Measurements from ENCODE around the gene PPARG. TPM values are rescaled to one million over a fixed set of nuclear protein-coding genes. Genes with fewer than 3 reads are reported as not detected.

PPARG gene
- total and polyA plus RNA-seq, 4 donors = 5.2 to 15.7 (median 7.0) TPM

- Histone ChIP-seq H3K4me3 (ENCODE audit: low read depth in 1 of 3, low read length in 3 of 3) (no peak overlapping the region), H3K36me3 (ENCODE audit: control insufficient read depth in 4 of 4, insufficient read depth in 3 of 4, low read depth in 1 of 4, low read length in 3 of 4) (no peaks in the 10 kb centered on the region), H3K4me1 (ENCODE audit: control insufficient read depth in 4 of 4, insufficient read depth in 4 of 4, low read length in 3 of 4) (peaks cover 0 to 4% (median 1%) of the 10 kb centered on the region in 4 donors), H3K9me3 (ENCODE audit: control insufficient read depth in 4 of 4, low read length in 3 of 4) (peaks cover 0 to 3% (median 1%) of the 10 kb centered on the region in 4 donors), H3K9ac (ENCODE audit: low read depth in 1 of 2, low read length in 2 of 2) (no peak overlapping the region), H3K27me3 (ENCODE audit: control insufficient read depth in 4 of 4, insufficient read depth in 4 of 4, low read length in 3 of 4) (no peaks in the 10 kb centered on the region), H3K27ac (ENCODE audit: low read depth in 1 of 2, low read length in 2 of 2) (no peak overlapping the region)
- 95% methylated on average over 5 of the region's 5 CpGs for WGBS
- DNase-seq (ENCODE audit: low spot score) = no peak
- TF ChIP-seq RAD21 (IDR thresholded peaks at IDR 0.05) (no peak), EGR1 (IDR thresholded peaks at IDR 0.05; ENCODE audit: low read depth in 2 of 2) (no peak), TAF1 (conservative IDR thresholded peaks at IDR 0.05) (no peak), RXRA (IDR thresholded peaks at IDR 0.05) (no peak)
- TF ChIP-seq, protein P1, sequence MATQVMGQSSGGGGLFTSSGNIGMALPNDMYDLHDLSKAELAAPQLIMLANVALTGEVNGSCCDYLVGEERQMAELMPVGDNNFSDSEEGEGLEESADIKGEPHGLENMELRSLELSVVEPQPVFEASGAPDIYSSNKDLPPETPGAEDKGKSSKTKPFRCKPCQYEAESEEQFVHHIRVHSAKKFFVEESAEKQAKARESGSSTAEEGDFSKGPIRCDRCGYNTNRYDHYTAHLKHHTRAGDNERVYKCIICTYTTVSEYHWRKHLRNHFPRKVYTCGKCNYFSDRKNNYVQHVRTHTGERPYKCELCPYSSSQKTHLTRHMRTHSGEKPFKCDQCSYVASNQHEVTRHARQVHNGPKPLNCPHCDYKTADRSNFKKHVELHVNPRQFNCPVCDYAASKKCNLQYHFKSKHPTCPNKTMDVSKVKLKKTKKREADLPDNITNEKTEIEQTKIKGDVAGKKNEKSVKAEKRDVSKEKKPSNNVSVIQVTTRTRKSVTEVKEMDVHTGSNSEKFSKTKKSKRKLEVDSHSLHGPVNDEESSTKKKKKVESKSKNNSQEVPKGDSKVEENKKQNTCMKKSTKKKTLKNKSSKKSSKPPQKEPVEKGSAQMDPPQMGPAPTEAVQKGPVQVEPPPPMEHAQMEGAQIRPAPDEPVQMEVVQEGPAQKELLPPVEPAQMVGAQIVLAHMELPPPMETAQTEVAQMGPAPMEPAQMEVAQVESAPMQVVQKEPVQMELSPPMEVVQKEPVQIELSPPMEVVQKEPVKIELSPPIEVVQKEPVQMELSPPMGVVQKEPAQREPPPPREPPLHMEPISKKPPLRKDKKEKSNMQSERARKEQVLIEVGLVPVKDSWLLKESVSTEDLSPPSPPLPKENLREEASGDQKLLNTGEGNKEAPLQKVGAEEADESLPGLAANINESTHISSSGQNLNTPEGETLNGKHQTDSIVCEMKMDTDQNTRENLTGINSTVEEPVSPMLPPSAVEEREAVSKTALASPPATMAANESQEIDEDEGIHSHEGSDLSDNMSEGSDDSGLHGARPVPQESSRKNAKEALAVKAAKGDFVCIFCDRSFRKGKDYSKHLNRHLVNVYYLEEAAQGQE (IDR thresholded peaks at IDR 0.05) = no peak
Observed at GRCh38 chr3:12252889-12253288, 36.0 kb upstream of the PPARG start.

DNA sequence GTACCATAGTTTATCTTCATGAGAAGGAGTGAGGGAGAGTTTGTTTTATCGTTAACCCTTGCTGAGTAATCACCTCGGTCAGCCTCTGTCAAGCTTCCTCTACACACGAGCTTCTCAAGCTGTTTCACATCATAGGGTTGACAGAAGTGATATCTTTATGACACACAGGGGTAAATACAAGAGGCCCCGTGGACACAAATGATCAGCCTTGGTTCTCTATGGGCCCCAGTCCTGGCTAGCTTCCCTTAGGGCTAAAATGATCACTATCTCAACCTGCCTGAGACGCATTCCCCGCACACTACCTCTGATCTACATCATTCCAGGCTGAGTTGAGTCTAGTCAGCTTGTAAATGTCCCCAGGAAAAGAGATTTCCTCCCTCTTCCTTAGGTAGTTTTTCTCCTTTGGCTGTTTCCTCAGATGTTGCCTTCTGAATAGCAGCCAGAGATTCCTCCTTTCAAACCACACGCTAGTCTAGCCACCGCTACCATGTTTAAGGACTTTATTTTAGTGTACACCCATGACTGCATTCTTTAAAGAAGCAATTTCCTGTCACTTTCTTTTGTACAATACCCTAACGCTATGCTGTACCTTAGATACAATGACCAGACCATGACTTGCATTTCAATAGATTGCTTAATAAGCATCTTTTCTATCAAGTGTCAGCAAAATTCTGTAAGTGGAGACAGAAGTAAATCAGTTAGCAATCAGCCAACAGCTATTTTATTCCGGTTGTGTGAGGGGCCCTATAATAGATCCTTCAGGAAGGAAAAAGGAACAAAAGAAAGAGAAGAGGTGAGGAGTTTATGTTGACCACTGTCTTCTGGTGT lies 35.1 kb upstream of the PPARG start:
- Histone ChIP-seq H3K4me3 (ENCODE audit: low read depth in 1 of 3, low read length in 3 of 3) (no peak overlapping the region), H3K9ac (ENCODE audit: low read depth in 1 of 2, low read length in 2 of 2) (no peak overlapping the region), H3K27me3 (ENCODE audit: control insufficient read depth in 4 of 4, insufficient read depth in 4 of 4, low read length in 3 of 4) (no peaks in the 10 kb centered on the region), H3K36me3 (ENCODE audit: control insufficient read depth in 4 of 4, insufficient read depth in 3 of 4, low read depth in 1 of 4, low read length in 3 of 4) (no peaks in the 10 kb centered on the region), H3K9me3 (ENCODE audit: control insufficient read depth in 4 of 4, low read length in 3 of 4) (peaks cover 0 to 3% (median 1%) of the 10 kb centered on the region in 4 donors), H3K4me1 (ENCODE audit: control insufficient read depth in 4 of 4, insufficient read depth in 4 of 4, low read length in 3 of 4) (peaks cover 0 to 4% (median 1%) of the 10 kb centered on the region in 4 donors), H3K27ac (ENCODE audit: low read depth in 1 of 2, low read length in 2 of 2) (no peak overlapping the region)
- TF ChIP-seq HNF4A (conservative IDR thresholded peaks at IDR 0.05) (no peak), YY1 (IDR thresholded peaks at IDR 0.05) (no peak), SP1 (IDR thresholded peaks at IDR 0.05) (no peak), TAF1 (conservative IDR thresholded peaks at IDR 0.05) (no peak), GABPA (IDR thresholded peaks at IDR 0.05 in 1 of 2, conservative IDR thresholded peaks at IDR 0.05 in 1 of 2) (no peak), CTCF (IDR thresholded peaks at IDR 0.05; ENCODE audit: low read depth, low read length, missing input control) (no peak), FOXA1 (IDR thresholded peaks at IDR 0.05) (no peak), RAD21 (IDR thresholded peaks at IDR 0.05) (no peak), RXRA (IDR thresholded peaks at IDR 0.05) (no peak), FOXA2 (IDR thresholded peaks at IDR 0.05) (no peak), NR2F2 (IDR thresholded peaks at IDR 0.05) (no peak), HNF4G (IDR thresholded peaks at IDR 0.05) (no peak), EGR1 (IDR thresholded peaks at IDR 0.05; ENCODE audit: low read depth in 2 of 2) (no peak), ATF3 (IDR thresholded peaks at IDR 0.05) (no peak), JUND (IDR thresholded peaks at IDR 0.05) (no peak)
- TF ChIP-seq, protein P2, sequence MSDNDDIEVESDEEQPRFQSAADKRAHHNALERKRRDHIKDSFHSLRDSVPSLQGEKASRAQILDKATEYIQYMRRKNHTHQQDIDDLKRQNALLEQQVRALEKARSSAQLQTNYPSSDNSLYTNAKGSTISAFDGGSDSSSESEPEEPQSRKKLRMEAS (IDR thresholded peaks at IDR 0.05) = no peak
- TF ChIP-seq, protein P3, sequence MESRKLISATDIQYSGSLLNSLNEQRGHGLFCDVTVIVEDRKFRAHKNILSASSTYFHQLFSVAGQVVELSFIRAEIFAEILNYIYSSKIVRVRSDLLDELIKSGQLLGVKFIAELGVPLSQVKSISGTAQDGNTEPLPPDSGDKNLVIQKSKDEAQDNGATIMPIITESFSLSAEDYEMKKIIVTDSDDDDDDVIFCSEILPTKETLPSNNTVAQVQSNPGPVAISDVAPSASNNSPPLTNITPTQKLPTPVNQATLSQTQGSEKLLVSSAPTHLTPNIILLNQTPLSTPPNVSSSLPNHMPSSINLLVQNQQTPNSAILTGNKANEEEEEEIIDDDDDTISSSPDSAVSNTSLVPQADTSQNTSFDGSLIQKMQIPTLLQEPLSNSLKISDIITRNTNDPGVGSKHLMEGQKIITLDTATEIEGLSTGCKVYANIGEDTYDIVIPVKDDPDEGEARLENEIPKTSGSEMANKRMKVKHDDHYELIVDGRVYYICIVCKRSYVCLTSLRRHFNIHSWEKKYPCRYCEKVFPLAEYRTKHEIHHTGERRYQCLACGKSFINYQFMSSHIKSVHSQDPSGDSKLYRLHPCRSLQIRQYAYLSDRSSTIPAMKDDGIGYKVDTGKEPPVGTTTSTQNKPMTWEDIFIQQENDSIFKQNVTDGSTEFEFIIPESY (IDR thresholded peaks at IDR 0.05) = no peak
- TF ChIP-seq, protein P1 (IDR thresholded peaks at IDR 0.05) = no peak
- DNase-seq (ENCODE audit: low spot score) = no peak
- WGBS = 77% methylated on average over 10 of the region's 10 CpGs
